Spleen (tissue), 11 donors: ENCODE data around the gene DDR1. TPM values are rescaled to one million over a fixed set of nuclear protein-coding genes. Genes with fewer than 3 reads are reported as not detected.

ENCODE experiments used
- DNase-seq: peaks from one replicate; pipeline ENCODE4 v3.0.0-alpha.2; 2020
- H3K27ac ChIP-seq, 8 donors: fragments of 200-600 bp; sonication (generic) in 7 of 8; 1 replicate in 4 of 8; 2 replicates in 4 of 8; pipeline versions ENCODE4 v1.5.0 to v1.8.0; 2016 to 2021; ENCODE audit warnings: inconsistent platforms in 4 of 8, mild to moderate bottlenecking in 4 of 8, moderate library complexity in 1 of 8
- H3K27me3 ChIP-seq, 7 donors: fragments of 200-600 bp; sonication (generic) in 6 of 7; replicated peaks in 1 of 7; 1 replicate in 4 of 7; 2 replicates in 3 of 7; pipeline versions ENCODE4 v1.5.0 to v1.8.0; 2016 to 2021; ENCODE audit warnings: inconsistent platforms in 3 of 7, mild to moderate bottlenecking in 1 of 7
- H3K36me3 ChIP-seq, 6 donors: fragments of 200-600 bp; sonication (generic) in 5 of 6; 1 replicate in 4 of 6; 2 replicates in 2 of 6; pipeline versions ENCODE4 v1.5.0 to v1.8.0; 2016 to 2021; ENCODE audit warnings: inconsistent platforms in 2 of 6
- H3K4me1 ChIP-seq, 6 donors: fragments of 200-600 bp; sonication (generic) in 5 of 6; 1 replicate in 3 of 6; 2 replicates in 3 of 6; pipeline versions ENCODE4 v1.5.0 to v1.8.0; 2016 to 2021; ENCODE audit warnings: inconsistent platforms in 3 of 6
- H3K4me3 ChIP-seq, 8 donors: fragments of 200-600 bp; sonication (generic) in 7 of 8; 1 replicate in 4 of 8; 2 replicates in 4 of 8; pipeline versions ENCODE4 v1.5.0 to v1.8.0; 2016 to 2021; ENCODE audit warnings: inconsistent platforms in 4 of 8, mild to moderate bottlenecking in 4 of 8, moderate library complexity in 2 of 8
- H3K9me3 ChIP-seq, 8 donors: fragments of 200-600 bp; sonication (generic) in 7 of 8; 1 replicate in 4 of 8; 2 replicates in 4 of 8; pipeline versions ENCODE4 v1.5.0 to v1.8.0; 2016 to 2021; ENCODE audit warnings: inconsistent platforms in 4 of 8
- CTCF ChIP-seq, 11 experiments: fragments of 200-600 bp in 7 of 11; fragments of 450-650 bp in 4 of 11; sonication (generic) in 4 of 11; IDR thresholded peaks in 8 of 11; conservative IDR thresholded peaks in 3 of 11; 1 replicate in 7 of 11; 2 replicates in 4 of 11; pipeline versions ENCODE4 v1.4.0 to v1.8.0; 2016 to 2021; ENCODE audit warnings: antibody characterized with exemption in 11 of 11, inconsistent platforms in 4 of 11, mild to moderate bottlenecking in 1 of 11
- POLR2A ChIP-seq, 3 donors: fragments of 450-650 bp; IDR thresholded peaks; one replicate each; pipeline ENCODE4 v1.5.1; 2017; ENCODE audit warnings: antibody characterized with exemption in 3 of 3, mild to moderate bottlenecking in 1 of 3
- POLR2AphosphoS5 ChIP-seq, 3 donors: sonication (generic); formaldehyde crosslinking; IDR thresholded peaks; one replicate each; pipeline ENCODE4 v1.5.1; 2017; ENCODE audit warnings: antibody characterized with exemption in 3 of 3
- WGBS, 5 donors: extraction: QIAGEN DNeasy Blood & Tissue Kit in 3 of 5; methylation state at CpG; one replicate each; pipeline versions ENCODE4 v1.1.5 to v1.1.7; 2013 to 2018; 5-methylcytosine and 5-hydroxymethylcytosine counted together
- intact Hi-C: fragments of 100-400 bp; cut with DNase I; formaldehyde crosslinking; loops from one replicate; pipeline ENCODE4 v1.15.0; 2023; ENCODE audit warnings: low total_unique reads
- microRNA-seq, 3 donors: library from miRNA; unstranded; fragments of <30 nt; microRNA quantifications; one replicate each; pipeline versions ENCODE4 to v1.1.0, GENCODE V29; 2019 to 2020
- polyA plus RNA-seq, 3 donors: library from polyadenylated mRNA; stranded (reverse); fragments of 200-250 nt; gene quantifications; one replicate each; pipeline ENCODE4 v1.2.1, GENCODE V29; 2013
- small RNA-seq, 4 donors: library from RNA; depleted of rRNA; stranded (forward); fragments of <200 nt; gene quantifications; one replicate each; pipeline ENCODE3, GENCODE V24; 2016
- total RNA-seq, 7 donors: library from RNA; depleted of rRNA in 3 of 7; stranded (reverse); fragments of >200 nt in 3 of 7; fragmentation: NEBNext Ultra II Directional in 4 of 7; extraction: Animal tissue kit (Norgen Biotek cat#: 25700) in 4 of 7; gene quantifications; one replicate each; pipeline versions ENCODE4 v1.1.0 to v1.2.1, GENCODE V29; 2016 to 2021
- donor health status: healthy with polysubstance abuse.
- donor health status: DM: no; HTN: no; CAD: no; lungs with moderate emphysema.
- donor health status: DM: no; HTN: no; CAD: no.
- donor health status: Bipolar disorder and iron deficiency.
- donor health status: healthy.
- donor health status: DM: no; HTN: no; CAD: no.
- donor health status: DM: yes; HTN: yes; CAD: no.

Gene DDR1
- total and polyA plus RNA-seq, 10 donors: 5.0 to 37.1 (median 17.4) TPM

- Histone ChIP-seq H3K27me3 (peaks cover 0 to 54% (median 6%) of the 10 kb centered on the region in 7 donors), H3K4me3 (no peak overlapping the region), H3K27ac (no peak overlapping the region), H3K4me1 (no peaks in the 10 kb centered on the region), H3K36me3 (no peaks in the 10 kb centered on the region), H3K9me3 (no peaks in the 10 kb centered on the region)
- 83 to 92% (median 86%) methylated on average over 4 of the region's 4 CpGs for WGBS, 5 donors
- no peak for DNase-seq
- TF ChIP-seq POLR2A (IDR thresholded peaks at IDR 0.05) (no peak), POLR2AphosphoS5 (IDR thresholded peaks at IDR 0.05) (no peak), CTCF (IDR thresholded peaks at IDR 0.05 in 8 of 11, conservative IDR thresholded peaks at IDR 0.05 in 3 of 11) (no peak)
- intact Hi-C loops: no loop called here
Observed at GRCh38 chr6:30944051-30944450, 59.7 kb downstream of the DDR1 start.

DNA sequence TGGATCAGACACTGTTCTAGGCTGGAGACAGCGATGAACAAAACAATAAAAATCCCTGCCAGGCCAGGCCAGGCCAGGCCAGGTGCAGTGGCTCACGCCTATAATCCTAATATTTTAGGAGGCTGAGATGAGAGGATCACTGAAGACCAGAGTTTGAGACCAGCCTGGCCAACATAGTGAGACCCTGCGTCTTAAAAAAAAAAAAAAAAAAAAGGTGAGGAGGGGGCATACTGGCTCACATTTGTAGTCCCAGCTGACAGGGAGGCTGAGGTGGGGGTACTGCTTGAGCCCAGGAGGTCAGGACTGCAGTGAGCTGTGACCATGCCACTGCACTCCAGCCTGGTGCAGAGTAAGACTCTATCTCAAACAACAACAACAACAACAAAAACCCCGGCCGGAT, 61.0 kb downstream of the DDR1 start:
- H3K36me3 ChIP-seq: no peaks in the 10 kb centered on the region
- H3K9me3 ChIP-seq: no peaks in the 10 kb centered on the region
- DNase-seq: no peak
- H3K27me3 ChIP-seq: peaks cover 0 to 43% (median 6%) of the 10 kb centered on the region in 7 donors
- 88 to 99% (median 91%) methylated on average over 5 of the region's 5 CpGs for WGBS, 5 donors
- intact Hi-C loops: no loop called here
- H3K4me3 ChIP-seq: no peak overlapping the region
- H3K27ac ChIP-seq: no peak overlapping the region
- no peaks in the 10 kb centered on the region for H3K4me1 ChIP-seq
- no peak for TF ChIP-seq POLR2A (IDR thresholded peaks at IDR 0.05)
- no peak for TF ChIP-seq POLR2AphosphoS5 (IDR thresholded peaks at IDR 0.05)
- no peak for TF ChIP-seq CTCF (IDR thresholded peaks at IDR 0.05 in 8 of 11, conservative IDR thresholded peaks at IDR 0.05 in 3 of 11)

- Histone ChIP-seq H3K36me3 (no peaks in the 10 kb centered on the region), H3K4me1 (no peaks in the 10 kb centered on the region), H3K27me3 (peaks cover 0 to 39% (median 6%) of the 10 kb centered on the region in 7 donors), H3K27ac (no peak overlapping the region), H3K4me3 (no peak overlapping the region), H3K9me3 (no peaks in the 10 kb centered on the region)
- intact Hi-C loops: no loop called here
- TF ChIP-seq CTCF (IDR thresholded peaks at IDR 0.05 in 8 of 11, conservative IDR thresholded peaks at IDR 0.05 in 3 of 11): no peak
- TF ChIP-seq POLR2AphosphoS5 (IDR thresholded peaks at IDR 0.05): no peak
- TF ChIP-seq POLR2A (IDR thresholded peaks at IDR 0.05): no peak
- 81 to 93% (median 88%) methylated on average over 4 of the region's 4 CpGs for WGBS, 5 donors
- DNase-seq: no peak
Observed at GRCh38 chr6:30947231-30947630, 62.9 kb downstream of the DDR1 start.

- Histone ChIP-seq H3K27ac (no peak overlapping the region), H3K36me3 (no peaks in the 10 kb centered on the region), H3K4me3 (no peak overlapping the region), H3K4me1 (no peaks in the 10 kb centered on the region), H3K9me3 (no peaks in the 10 kb centered on the region), H3K27me3 (peaks cover 0 to 29% (median 0%) of the 10 kb centered on the region in 7 donors)
- no peak for DNase-seq
- 95 to 99% (median 97%) methylated on average over 6 of the region's 6 CpGs for WGBS, 5 donors
- intact Hi-C loops: no loop called here
- TF ChIP-seq POLR2AphosphoS5 (IDR thresholded peaks at IDR 0.05) (no peak), POLR2A (IDR thresholded peaks at IDR 0.05) (no peak), CTCF (IDR thresholded peaks at IDR 0.05 in 8 of 11, conservative IDR thresholded peaks at IDR 0.05 in 3 of 11) (no peak)
Observed at GRCh38 chr6:30948811-30949210, 64.5 kb downstream of the DDR1 start.

Small RNAs within 50 kb of the gene (microRNA-seq; reads per million reads assigned to microRNA genes)
- 0 to 0.72 (median 0) reads per million in 3 donors for gene MIR4640

Small RNAs within 50 kb of the gene (small RNA-seq; reads per million reads assigned to genes)
- gene RF00019: 0 reads per million in 4 donors

Other genes starting within 250 kb of the DDR1 start
- gene C6orf136, start 237.4 kb upstream of the DDR1 start, total RNA-seq: 10 to 100 TPM; 15.4 to 24.2 (median 17.8) TPM
- 10 to 100 TPM; 12.1 to 28.0 (median 22.1) TPM for gene C6orf136, start 237.4 kb upstream of the DDR1 start, polyA plus RNA-seq
- 10 to 100 TPM; 30.0 to 39.6 (median 35.4) TPM for gene DHX16, start 211.5 kb upstream of the DDR1 start, total RNA-seq
- 10 to 100 TPM; 21.7 to 39.7 (median 33.8) TPM for gene DHX16, start 211.5 kb upstream of the DDR1 start, polyA plus RNA-seq
- 100 to 1,000 TPM; 128 to 187 (median 150) TPM for gene PPP1R18, start 197.9 kb upstream of the DDR1 start, total RNA-seq
- 100 to 1,000 TPM; 153 to 188 (median 186) TPM for gene PPP1R18, start 197.9 kb upstream of the DDR1 start, polyA plus RNA-seq
- 10 to 100 TPM in 6 of 7 donors, 1 to 10 TPM in 1; 9.8 to 13.8 (median 11.0) TPM for gene NRM, start 193.5 kb upstream of the DDR1 start, total RNA-seq
- gene NRM, start 193.5 kb upstream of the DDR1 start, polyA plus RNA-seq: 10 to 100 TPM; 14.1 to 19.6 (median 17.7) TPM
- gene MDC1, start 167.2 kb upstream of the DDR1 start, total RNA-seq: 10 to 100 TPM; 20.8 to 47.7 (median 39.0) TPM
- gene MDC1, start 167.2 kb upstream of the DDR1 start, polyA plus RNA-seq: 10 to 100 TPM in 2 of 3 donors, 1 to 10 TPM in 1; 7.8 to 18.2 (median 16.5) TPM
- gene TUBB, start 164.2 kb upstream of the DDR1 start, total RNA-seq: 100 to 1,000 TPM; 189 to 344 (median 272) TPM
- 100 to 1,000 TPM; 109 to 203 (median 182) TPM for gene TUBB, start 164.2 kb upstream of the DDR1 start, polyA plus RNA-seq
- gene FLOT1, start 141.8 kb upstream of the DDR1 start, total RNA-seq: 100 to 1,000 TPM; 125 to 205 (median 170) TPM
- 100 to 1,000 TPM; 116 to 178 (median 116) TPM for gene FLOT1, start 141.8 kb upstream of the DDR1 start, polyA plus RNA-seq
- gene IER3, start 140.0 kb upstream of the DDR1 start, total RNA-seq: 10 to 100 TPM; 29.8 to 62.2 (median 41.7) TPM
- 10 to 100 TPM; 19.8 to 29.4 (median 25.7) TPM for gene IER3, start 140.0 kb upstream of the DDR1 start, polyA plus RNA-seq
- 10 to 100 TPM; 20.6 to 49.7 (median 28.3) TPM for gene GTF2H4, start 23.7 kb downstream of the DDR1 start, total RNA-seq
- gene GTF2H4, start 23.7 kb downstream of the DDR1 start, polyA plus RNA-seq: 10 to 100 TPM; 21.9 to 40.0 (median 33.8) TPM
- 10 to 100 TPM; 16.4 to 30.7 (median 28.1) TPM for gene VARS2, start 29.7 kb downstream of the DDR1 start, total RNA-seq
- gene VARS2, start 29.7 kb downstream of the DDR1 start, polyA plus RNA-seq: 10 to 100 TPM; 15.5 to 38.2 (median 36.3) TPM
- gene SFTA2, start 47.7 kb downstream of the DDR1 start, total RNA-seq: under 1 TPM in 1 of 7 donors, not detected in 6; 0.47 TPM
- gene SFTA2, start 47.7 kb downstream of the DDR1 start, polyA plus RNA-seq: 1 to 10 TPM in 1 of 3 donors, under 1 TPM in 1, not detected in 1; 0.08 to 2.6 TPM
- gene MUCL3, start 56.5 kb downstream of the DDR1 start, total RNA-seq: not detected
- under 1 TPM in 1 of 3 donors, not detected in 2; 0.03 TPM for gene MUCL3, start 56.5 kb downstream of the DDR1 start, polyA plus RNA-seq
- not detected for gene MUC21, start 99.2 kb downstream of the DDR1 start, total RNA-seq
- under 1 TPM; 0.02 to 0.64 (median 0.05) TPM for gene MUC21, start 99.2 kb downstream of the DDR1 start, polyA plus RNA-seq
- not detected for gene MUC22, start 126.0 kb downstream of the DDR1 start, total RNA-seq
- not detected for gene MUC22, start 126.0 kb downstream of the DDR1 start, polyA plus RNA-seq
- not detected for gene C6orf15, start 228.1 kb downstream of the DDR1 start, total RNA-seq
- gene C6orf15, start 228.1 kb downstream of the DDR1 start, polyA plus RNA-seq: not detected
- gene PSORS1C1, start 230.3 kb downstream of the DDR1 start, total RNA-seq: 1 to 10 TPM in 2 of 7 donors, under 1 TPM in 2, not detected in 3; 0.76 to 3.4 (median 1.1) TPM
- gene PSORS1C1, start 230.3 kb downstream of the DDR1 start, polyA plus RNA-seq: under 1 TPM; 0.11 to 0.70 (median 0.21) TPM
- not detected for gene CDSN, start 235.9 kb downstream of the DDR1 start, total RNA-seq
- not detected for gene CDSN, start 235.9 kb downstream of the DDR1 start, polyA plus RNA-seq